Activated CD4-positive, alpha-beta T cell treated with anti-CD3 and anti-CD28 coated beads for 48 hours (primary cell): Measurements from ENCODE around the gene ATL2.
"Not testable (repeated sequence)": the region's sequence is repeated elsewhere in the genome, so short reads cannot be mapped to it uniquely, and the experiment has no call there.

ENCODE experiments used
- DNase-seq: peaks from one replicate; pipeline ENCODE4 v3.0.0-alpha.2; 2020

Gene ATL2

GRCh38 chr2:38377050-38377828 lies at the start of gene ATL2:
ATL2 (minus strand) TSS chr2:38377273; CDS start chr2:38377260, 13 bp downstream.
- DNase-seq: peak; percentile 95

GRCh38 chr2:38423763-38424162 lies 46.7 kb upstream of the ATL2 start:
- DNase-seq: no peak

- DNase-seq: no peak
Observed at GRCh38 chr2:38421274-38422056, 44.4 kb upstream of the ATL2 start.

- DNase-seq: no peak
Observed at GRCh38 chr2:38419499-38419898, 42.4 kb upstream of the ATL2 start.

GRCh38 chr2:38418735-38419134 lies 41.7 kb upstream of the ATL2 start:
- no peak for DNase-seq

- no peak for DNase-seq
Observed at GRCh38 chr2:38417745-38418689, 40.9 kb upstream of the ATL2 start.

- DNase-seq: no peak
Observed at GRCh38 chr2:38416296-38417036, 39.4 kb upstream of the ATL2 start.

- no peak for DNase-seq
Observed at GRCh38 chr2:38415728-38416291, 38.7 kb upstream of the ATL2 start.

- DNase-seq: no peak
Observed at GRCh38 chr2:38415023-38415422, 38.0 kb upstream of the ATL2 start.

- DNase-seq: not testable (repeated sequence)
Observed at GRCh38 chr2:38412235-38412871, 35.3 kb upstream of the ATL2 start.

- no peak for DNase-seq
Observed at GRCh38 chr2:38409156-38410102, 32.4 kb upstream of the ATL2 start.

GRCh38 chr2:38407111-38407682 lies 30.1 kb upstream of the ATL2 start:
- no peak for DNase-seq

GRCh38 chr2:38406597-38407110 lies 29.6 kb upstream of the ATL2 start:
- DNase-seq: no peak

- DNase-seq: no peak
Observed at GRCh38 chr2:38405917-38406596, 29.0 kb upstream of the ATL2 start.

- DNase-seq: no peak
Observed at GRCh38 chr2:38400513-38400912, 23.4 kb upstream of the ATL2 start.

GRCh38 chr2:38398739-38399138 lies 21.7 kb upstream of the ATL2 start:
- DNase-seq: no peak

GRCh38 chr2:38394903-38395341 lies 17.8 kb upstream of the ATL2 start:
- DNase-seq: no peak

- no peak for DNase-seq
Observed at GRCh38 chr2:38394041-38394440, 17.0 kb upstream of the ATL2 start.

- DNase-seq: no peak
Observed at GRCh38 chr2:38390947-38391346, 13.9 kb upstream of the ATL2 start.
